ENCODE results near the gene NPFFR2.

NPFFR2 gene

GRCh38 chr4:72194046-72194445 lies 162.2 kb downstream of the NPFFR2 start:
- Histone ChIP-seq H3K27ac (ENCODE audit: low read depth, low read length, poor library complexity, severe bottlenecking) (no peak overlapping the region), H4K20me1 (ENCODE audit: insufficient read depth, low read length) (no peaks in the 10 kb centered on the region), H3K27me3 (ENCODE audit: insufficient read depth, low read length) (no peaks in the 10 kb centered on the region), H3K36me3 (ENCODE audit: insufficient read depth, low read length) (no peaks in the 10 kb centered on the region), H3K9me3 (ENCODE audit: low read length) (no peaks in the 10 kb centered on the region), H3K9ac (ENCODE audit: low read length) (no peak overlapping the region), H2AFZ (ENCODE audit: low read length) (no peak overlapping the region), H3K9me2 (ENCODE audit: low read depth, low read length) (no peaks in the 10 kb centered on the region), H3K4me2 (ENCODE audit: low read length) (no peak overlapping the region), H3K4me3 (ENCODE audit: low read depth, low read length, poor library complexity, severe bottlenecking) (no peak overlapping the region), H3K79me2 (ENCODE audit: insufficient read depth, low read length) (no peaks in the 10 kb centered on the region), H3F3A (ENCODE audit: insufficient read depth, low read length) (no peaks in the 10 kb centered on the region), H3K4me1 (ENCODE audit: insufficient read depth, low read length, severe bottlenecking) (no peaks in the 10 kb centered on the region)
- no peak for TF ChIP-seq CTCF (IDR thresholded peaks at IDR 0.05; ENCODE audit: low read length)
- TF ChIP-seq EZH2 (IDR thresholded peaks at IDR 0.05; ENCODE audit: borderline replicate concordance, low read length), result no peak

- Histone ChIP-seq H3K27me3 (ENCODE audit: insufficient read depth, low read length) (no peaks in the 10 kb centered on the region), H4K20me1 (ENCODE audit: insufficient read depth, low read length) (no peaks in the 10 kb centered on the region)
- TF ChIP-seq EZH2 (IDR thresholded peaks at IDR 0.05; ENCODE audit: borderline replicate concordance, low read length), result no peak
- TF ChIP-seq CTCF (IDR thresholded peaks at IDR 0.05; ENCODE audit: low read length), result no peak
Observed at GRCh38 chr4:72194453-72194852, 162.7 kb downstream of the NPFFR2 start.

More at GRCh38 chr4:72194453-72194852, 162.7 kb downstream of the NPFFR2 start:
- Histone ChIP-seq H3K4me2 (ENCODE audit: low read length) (no peak overlapping the region), H3K27ac (ENCODE audit: low read depth, low read length, poor library complexity, severe bottlenecking) (no peak overlapping the region), H2AFZ (ENCODE audit: low read length) (no peak overlapping the region), H3K9me3 (ENCODE audit: low read length) (no peaks in the 10 kb centered on the region), H3F3A (ENCODE audit: insufficient read depth, low read length) (no peaks in the 10 kb centered on the region), H3K4me3 (ENCODE audit: low read depth, low read length, poor library complexity, severe bottlenecking) (no peak overlapping the region), H3K4me1 (ENCODE audit: insufficient read depth, low read length, severe bottlenecking) (no peaks in the 10 kb centered on the region), H3K36me3 (ENCODE audit: insufficient read depth, low read length) (no peaks in the 10 kb centered on the region), H3K9ac (ENCODE audit: low read length) (no peak overlapping the region), H3K79me2 (ENCODE audit: insufficient read depth, low read length) (no peaks in the 10 kb centered on the region), H3K9me2 (ENCODE audit: low read depth, low read length) (no peaks in the 10 kb centered on the region)

Data from OCI-LY1 (cell line).